Measurements from ENCODE around the gene PRDM11. TPM values are rescaled to one million over a fixed set of nuclear protein-coding genes. Genes with fewer than 3 reads are reported as not detected.

The PRDM11 gene
- total RNA-seq, 1 donor from 2014 or later: 60.2 TPM

DNA sequence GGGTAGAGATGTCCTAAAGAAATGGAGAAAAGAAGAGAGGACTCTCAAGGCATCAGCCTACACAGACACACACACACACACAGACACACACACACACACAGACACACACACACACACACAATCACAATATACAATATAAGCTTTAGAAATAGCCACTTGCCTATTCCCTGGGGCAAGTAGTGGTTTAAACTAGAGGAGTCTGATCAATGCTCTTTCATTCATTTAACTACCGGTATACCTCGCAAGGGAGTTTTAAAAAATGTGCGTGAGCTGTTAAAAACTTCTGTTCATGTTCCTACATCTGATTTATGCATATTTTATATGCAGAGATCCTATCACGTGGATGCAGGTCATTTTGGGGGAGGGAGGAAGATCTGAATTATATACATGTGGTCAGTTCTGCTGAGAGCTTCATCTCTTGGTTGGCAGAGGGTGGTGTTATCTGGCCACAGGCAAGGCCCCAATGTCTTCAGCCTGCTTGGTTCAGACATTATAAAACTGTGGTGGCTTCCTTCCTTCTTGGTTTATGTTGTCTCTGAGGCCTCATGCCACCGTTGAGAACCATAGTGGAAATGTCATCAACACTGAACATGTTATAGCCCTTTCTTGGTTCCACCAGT lies 83.1 kb downstream of the PRDM11 start:
- no peaks in the 10 kb centered on the region for H3K27me3 Mint-ChIP-seq (ENCODE audit: low read depth)
- peaks cover 1% of the 10 kb centered on the region for H3K4me1 Mint-ChIP-seq
- H3K9me3 Mint-ChIP-seq: no peaks in the 10 kb centered on the region
- H3K36me3 Mint-ChIP-seq: peaks cover 38% of the 10 kb centered on the region
- no peak overlapping the region for H3K4me3 Mint-ChIP-seq
- TF ChIP-seq, protein P1, sequence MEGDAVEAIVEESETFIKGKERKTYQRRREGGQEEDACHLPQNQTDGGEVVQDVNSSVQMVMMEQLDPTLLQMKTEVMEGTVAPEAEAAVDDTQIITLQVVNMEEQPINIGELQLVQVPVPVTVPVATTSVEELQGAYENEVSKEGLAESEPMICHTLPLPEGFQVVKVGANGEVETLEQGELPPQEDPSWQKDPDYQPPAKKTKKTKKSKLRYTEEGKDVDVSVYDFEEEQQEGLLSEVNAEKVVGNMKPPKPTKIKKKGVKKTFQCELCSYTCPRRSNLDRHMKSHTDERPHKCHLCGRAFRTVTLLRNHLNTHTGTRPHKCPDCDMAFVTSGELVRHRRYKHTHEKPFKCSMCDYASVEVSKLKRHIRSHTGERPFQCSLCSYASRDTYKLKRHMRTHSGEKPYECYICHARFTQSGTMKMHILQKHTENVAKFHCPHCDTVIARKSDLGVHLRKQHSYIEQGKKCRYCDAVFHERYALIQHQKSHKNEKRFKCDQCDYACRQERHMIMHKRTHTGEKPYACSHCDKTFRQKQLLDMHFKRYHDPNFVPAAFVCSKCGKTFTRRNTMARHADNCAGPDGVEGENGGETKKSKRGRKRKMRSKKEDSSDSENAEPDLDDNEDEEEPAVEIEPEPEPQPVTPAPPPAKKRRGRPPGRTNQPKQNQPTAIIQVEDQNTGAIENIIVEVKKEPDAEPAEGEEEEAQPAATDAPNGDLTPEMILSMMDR (IDR thresholded peaks at IDR 0.05; ENCODE audit: unreplicated experiment): no peak
- no peak overlapping the region for H3K27ac Mint-ChIP-seq
- no peak for DNase-seq (ENCODE audit: low spot score in 2 of 2, unreplicated experiment in 2 of 2)

DNA sequence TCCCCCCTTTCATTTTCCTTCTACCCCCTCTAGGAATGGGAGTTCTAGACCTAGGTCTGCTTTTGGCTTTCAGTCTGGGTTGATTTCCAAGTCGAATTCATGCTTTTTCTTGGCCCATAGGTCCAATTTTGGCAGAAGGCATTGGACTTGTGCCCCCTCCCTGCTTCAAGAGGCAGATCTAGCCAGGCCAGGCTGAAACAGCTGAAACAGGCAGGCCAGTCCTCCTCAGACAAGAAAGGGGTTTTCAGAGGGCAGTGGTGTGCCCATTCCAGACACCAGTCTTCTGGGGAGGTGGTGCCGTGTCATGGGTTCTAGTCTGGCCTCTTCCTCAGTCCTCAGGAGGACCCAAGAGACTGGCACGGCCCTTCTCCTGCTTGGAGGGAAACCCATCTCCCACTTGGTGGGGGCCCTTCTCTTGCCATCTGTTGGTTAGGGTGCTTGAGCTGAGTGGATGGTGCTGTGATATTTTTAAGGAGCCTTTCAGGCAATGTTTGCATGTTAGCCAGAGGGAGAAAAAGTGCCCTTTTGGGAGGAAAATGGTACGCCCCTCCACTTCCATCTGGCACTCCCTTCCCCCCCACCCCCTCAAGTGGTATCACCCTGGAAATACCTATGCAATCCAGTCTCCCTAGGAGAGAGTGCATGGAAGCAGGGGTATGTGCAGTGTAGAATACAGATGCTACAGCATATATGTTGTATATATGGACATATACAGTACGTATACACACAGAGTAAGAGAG lies 86.1 kb downstream of the PRDM11 start:
- H3K9me3 Mint-ChIP-seq: no peaks in the 10 kb centered on the region
- H3K4me1 Mint-ChIP-seq: peaks cover 1% of the 10 kb centered on the region
- H3K4me3 Mint-ChIP-seq: no peak overlapping the region
- peaks cover 11% of the 10 kb centered on the region for H3K36me3 Mint-ChIP-seq
- peaks cover 14% of the 10 kb centered on the region for H3K27me3 Mint-ChIP-seq (ENCODE audit: low read depth)
- TF ChIP-seq, protein P1 (IDR thresholded peaks at IDR 0.05; ENCODE audit: unreplicated experiment): no peak
- DNase-seq (ENCODE audit: low spot score in 2 of 2, unreplicated experiment in 2 of 2): no peak
- no peak overlapping the region for H3K27ac Mint-ChIP-seq

DNA sequence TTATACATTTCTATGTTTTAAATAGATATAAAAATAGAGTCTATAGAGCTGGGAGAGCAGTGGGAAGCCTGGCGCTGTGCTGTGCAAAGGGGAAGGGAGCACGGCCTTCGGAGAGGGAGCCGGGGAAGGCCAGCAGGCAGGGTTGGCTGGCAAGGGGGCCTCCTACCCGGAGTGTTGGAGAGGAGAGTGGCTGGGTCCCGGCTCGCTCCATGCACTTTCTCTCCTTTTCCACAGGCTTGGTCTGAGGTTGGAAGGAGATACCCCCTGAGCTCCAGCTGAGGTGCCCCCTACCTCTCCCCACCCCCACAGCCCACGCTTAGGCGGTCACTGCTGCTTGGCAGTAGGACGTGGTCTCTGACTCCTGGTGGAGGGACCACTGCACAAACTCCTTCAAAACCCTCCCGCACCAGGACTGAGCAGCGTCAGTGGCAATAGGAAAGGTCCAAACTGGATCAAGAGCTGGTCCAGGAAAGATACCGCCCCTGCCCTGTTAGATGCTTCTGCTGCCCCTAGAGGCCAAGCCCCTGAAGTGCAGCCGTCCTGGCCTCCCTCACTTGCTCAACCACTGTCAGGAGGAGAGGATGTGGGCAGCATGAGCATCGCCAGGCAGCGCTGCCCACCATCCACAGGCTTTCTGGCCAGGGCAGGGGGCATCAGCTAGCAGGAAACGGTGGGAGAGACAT lies 86.8 kb downstream of the PRDM11 start:
- Mint-ChIP-seq H3K36me3 (peaks cover 7% of the 10 kb centered on the region), H3K27ac (no peak overlapping the region)

DNA sequence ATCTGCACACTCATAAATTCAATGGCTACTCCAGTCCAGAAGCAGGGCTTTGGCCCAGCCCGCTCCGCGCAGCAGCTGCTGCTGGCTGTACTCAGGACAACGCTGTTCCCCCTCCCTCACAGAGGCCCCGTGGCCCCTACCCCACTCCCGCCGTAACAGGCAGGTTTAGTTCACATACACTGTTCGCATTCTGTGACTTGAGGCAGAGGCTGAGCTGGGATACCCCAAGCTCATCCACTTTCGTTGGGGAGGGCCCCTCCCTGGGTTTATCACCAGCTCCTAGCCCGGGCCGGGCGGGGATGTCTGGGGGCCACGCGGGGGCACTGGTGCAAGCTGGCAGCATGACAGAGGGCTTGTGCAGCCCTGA lies 87.3 kb downstream of the PRDM11 start:
- no peak overlapping the region for H3K4me3 Mint-ChIP-seq
- no peak overlapping the region for H3K27ac Mint-ChIP-seq
- no peak for DNase-seq (ENCODE audit: low spot score in 2 of 2, unreplicated experiment in 2 of 2)
- peaks cover 3% of the 10 kb centered on the region for H3K36me3 Mint-ChIP-seq
- peaks cover 22% of the 10 kb centered on the region for H3K27me3 Mint-ChIP-seq (ENCODE audit: low read depth)
- H3K4me1 Mint-ChIP-seq: no peaks in the 10 kb centered on the region
- TF ChIP-seq, protein P1 (IDR thresholded peaks at IDR 0.05; ENCODE audit: unreplicated experiment): no peak
- H3K9me3 Mint-ChIP-seq: no peaks in the 10 kb centered on the region

More for the DNA sequence above, 86.8 kb downstream of the PRDM11 start:
- Mint-ChIP-seq H3K9me3 (no peaks in the 10 kb centered on the region), H3K27me3 (ENCODE audit: low read depth) (peaks cover 21% of the 10 kb centered on the region), H3K4me3 (no peak overlapping the region), H3K4me1 (peaks cover 1% of the 10 kb centered on the region)
- DNase-seq (ENCODE audit: low spot score in 2 of 2, unreplicated experiment in 2 of 2): peak in 1 of 2 experiments; percentile 78
- TF ChIP-seq, protein P1 (IDR thresholded peaks at IDR 0.05; ENCODE audit: unreplicated experiment): peak; percentile 72

DNA sequence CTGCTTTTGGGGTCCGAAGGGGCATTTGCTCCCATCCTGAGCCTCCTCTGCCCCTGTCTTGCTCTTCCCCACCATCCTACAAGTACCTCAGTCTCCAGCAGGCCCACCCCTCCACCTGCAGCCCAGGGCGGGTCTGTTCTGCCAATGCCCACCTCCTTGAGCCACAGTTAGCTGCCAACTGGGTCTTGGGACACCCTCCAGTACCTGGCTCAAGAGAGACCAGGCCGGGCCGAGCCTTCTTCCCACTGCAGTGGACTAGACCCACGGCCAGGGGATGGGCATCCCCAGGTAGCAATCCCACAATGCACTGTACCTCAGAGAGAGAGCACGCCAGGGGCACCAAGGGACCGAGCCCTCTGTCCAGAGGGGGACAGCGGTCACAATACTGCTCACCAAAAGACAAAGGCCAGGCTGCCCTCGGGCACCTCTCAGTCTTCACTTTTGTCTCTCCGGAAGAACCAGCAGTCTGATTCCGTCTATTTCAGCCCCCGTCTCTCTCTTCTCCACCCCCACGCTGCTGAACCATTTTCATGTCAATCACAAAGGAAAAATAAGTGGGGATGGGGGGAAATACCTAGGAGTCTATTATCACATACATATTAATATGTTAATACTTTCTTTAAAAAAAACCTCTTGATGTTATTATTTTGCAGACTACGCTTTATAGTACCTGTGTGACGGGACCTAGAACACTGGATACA lies 88.0 kb downstream of the PRDM11 start:
- TF ChIP-seq, protein P1 (IDR thresholded peaks at IDR 0.05; ENCODE audit: unreplicated experiment): no peak
- no peaks in the 10 kb centered on the region for H3K4me1 Mint-ChIP-seq
- H3K36me3 Mint-ChIP-seq: no peaks in the 10 kb centered on the region
- DNase-seq (ENCODE audit: low spot score in 2 of 2, unreplicated experiment in 2 of 2): no peak
- no peak overlapping the region for H3K27ac Mint-ChIP-seq
- H3K4me3 Mint-ChIP-seq: no peak overlapping the region
- peaks cover 2% of the 10 kb centered on the region for H3K9me3 Mint-ChIP-seq
- peaks cover 24% of the 10 kb centered on the region for H3K27me3 Mint-ChIP-seq (ENCODE audit: low read depth)
